Keratinocyte (primary cell): ENCODE data around the gene SUPT5H. TPM values are rescaled to one million over a fixed set of nuclear protein-coding genes. Genes with fewer than 3 reads are reported as not detected.

Experiments used
- DNase-seq: peaks from one replicate; pipeline ENCODE4 v3.0.0-alpha.2; 2011; ENCODE audit warnings: low read depth, missing footprints, low spot score
- FAIRE-seq: peaks from 2 replicates; lab custom pipeline; 2011; peaks lifted over from hg19 to GRCh38; lab: Jason Lieb, UNC
- H2AFZ ChIP-seq: 2 replicates; pipeline ENCODE4 v1.6.0; 2012; ENCODE audit warnings: low read length, control low read depth, inconsistent platforms; ENCODE audit not compliant: control insufficient read depth
- H3K27ac ChIP-seq: 2 replicates; pipeline ENCODE4 v1.5.1; 2011; ENCODE audit warnings: low read length; ENCODE audit not compliant: control insufficient read depth, insufficient read depth
- H3K27me3 ChIP-seq: 3 replicates; pipeline ENCODE4 v1.6.0; 2011; ENCODE audit warnings: low read length; ENCODE audit not compliant: control insufficient read depth, insufficient read depth; ENCODE audit errors: extremely low read depth
- H3K36me3 ChIP-seq, 2 experiments: 2 replicates in 1 of 2; 3 replicates in 1 of 2; pipeline ENCODE4 v1.5.1; 2011; ENCODE audit warnings: low read length in 2 of 2, mild to moderate bottlenecking in 1 of 2; ENCODE audit not compliant: control insufficient read depth in 2 of 2, insufficient read depth in 2 of 2; ENCODE audit errors: extremely low read depth in 1 of 2
- H3K4me1 ChIP-seq: 3 replicates; pipeline ENCODE4 v1.5.1; 2011; ENCODE audit warnings: low read length; ENCODE audit not compliant: control insufficient read depth, insufficient read depth; ENCODE audit errors: extremely low read depth
- H3K4me2 ChIP-seq: 3 replicates; pipeline ENCODE4 v1.6.0; 2011; ENCODE audit warnings: low read depth, low read length; ENCODE audit not compliant: control insufficient read depth, insufficient read depth; ENCODE audit errors: extremely low read depth
- H3K4me3 ChIP-seq, 3 experiments: fragments of 200-600 bp in 1 of 3; sonication (generic) in 1 of 3; 2 replicates in 2 of 3; 3 replicates in 1 of 3; pipeline ENCODE4 v1.5.1; 2011 to 2016; ENCODE audit warnings: low read length in 3 of 3, mild to moderate bottlenecking in 3 of 3, control low read depth in 2 of 3, inconsistent platforms in 1 of 3, low read depth in 1 of 3, mixed read lengths in 1 of 3, mixed run types in 1 of 3, moderate library complexity in 1 of 3; ENCODE audit not compliant: control insufficient read depth in 2 of 3, insufficient read depth in 2 of 3; ENCODE audit errors: extremely low read depth in 1 of 3
- H3K79me2 ChIP-seq: 2 replicates; pipeline ENCODE4 v1.6.0; 2012; ENCODE audit warnings: low read length; ENCODE audit not compliant: control insufficient read depth, insufficient read depth
- H3K9ac ChIP-seq: 3 replicates; pipeline ENCODE4 v1.6.0; 2011; ENCODE audit warnings: low read length; ENCODE audit not compliant: control insufficient read depth, insufficient read depth; ENCODE audit errors: extremely low read depth
- H3K9me1 ChIP-seq: 3 replicates; pipeline ENCODE4 v1.6.0; 2011; ENCODE audit warnings: low read length; ENCODE audit not compliant: control insufficient read depth, insufficient read depth; ENCODE audit errors: extremely low read depth
- H3K9me3 ChIP-seq: 2 replicates; pipeline ENCODE4 v1.5.1; 2012; ENCODE audit warnings: low read depth, low read length; ENCODE audit not compliant: control insufficient read depth
- H4K20me1 ChIP-seq: 3 replicates; pipeline ENCODE4 v1.6.0; 2011; ENCODE audit warnings: low read length; ENCODE audit not compliant: control insufficient read depth, insufficient read depth; ENCODE audit errors: extremely low read depth
- CTCF ChIP-seq, 3 experiments: IDR thresholded peaks in 1 of 3; conservative IDR thresholded peaks in 1 of 3; optimal IDR thresholded peaks in 1 of 3; 2 replicates in 2 of 3; 3 replicates in 1 of 3; pipeline versions ENCODE3 to v1.5.1; 2011; ENCODE audit warnings: low read length in 3 of 3, mild to moderate bottlenecking in 3 of 3, moderate library complexity in 2 of 3, control low read depth in 1 of 3, inconsistent platforms in 1 of 3; ENCODE audit not compliant: insufficient read depth in 2 of 3; ENCODE audit errors: extremely low read depth in 1 of 3
- EZH2 ChIP-seq: IDR thresholded peaks from one replicate; pipeline ENCODE4 v1.6.1; 2012; ENCODE audit warnings: inconsistent platforms, mild to moderate bottlenecking, low read length, moderate library complexity
- dilution Hi-C: fragments of 300-500 bp; cut with MboI; formaldehyde crosslinking; loops from one replicate; pipeline ENCODE4 v1.7.0; 2020; ENCODE audit warnings: low sequenced_read_pairs; ENCODE audit not compliant: extremely low pct_ligation_motif_present
- polyA plus RNA-seq, 5 experiments: library from polyadenylated mRNA; depleted of rRNA in 3 of 5; stranded (reverse) in 3 of 5; stranded (forward) in 1 of 5; unstranded in 1 of 5; fragments of >200 nt; gene quantifications; 1 replicate in 1 of 5; 2 replicates in 3 of 5; 3 replicates in 1 of 5; pipeline versions ENCODE4 v1.2.1 to v1.2.3, GENCODE V29; 2011 to 2012; ENCODE audit warnings: missing spikeins in 2 of 5, low read depth in 1 of 5, low replicate concordance in 1 of 5

The SUPT5H gene
- polyA plus RNA-seq, 1 donor (not counting 4 experiments of a cell fraction or from before 2014, with no cell fraction given), result 63.2 TPM

GRCh38 chr19:39425744-39426143 is 19.6 kb upstream of the SUPT5H start:
- Histone ChIP-seq H3K36me3 (peaks cover 0 to 3% of the 10 kb centered on the region in 2 experiments), H3K9me1 (no peaks in the 10 kb centered on the region), H3K9ac (no peak overlapping the region), H3K4me1 (no peaks in the 10 kb centered on the region), H3K4me2 (no peak overlapping the region), H3K27me3 (no peaks in the 10 kb centered on the region), H3K4me3 (no peak overlapping the region), H4K20me1 (no peaks in the 10 kb centered on the region), H3K79me2 (no peaks in the 10 kb centered on the region), H3K27ac (no peak overlapping the region), H3K9me3 (no peaks in the 10 kb centered on the region), H2AFZ (no peak overlapping the region)
- DNase-seq (no peak), FAIRE-seq (no peak)
- dilution Hi-C loops, result no loop called here
- TF ChIP-seq EZH2, result no peak
- no peak for TF ChIP-seq CTCF (optimal IDR thresholded peaks at IDR 0.05 in 1 of 3, IDR thresholded peaks at IDR 0.05 in 1 of 3, conservative IDR thresholded peaks at IDR 0.05 in 1 of 3; ENCODE audit: extremely low read depth in 1 of 3, insufficient read depth in 2 of 3, low read length in 3 of 3)

- no peak for DNase-seq
- H4K20me1 ChIP-seq, result no peaks in the 10 kb centered on the region
Measured at GRCh38 chr19:39426170-39426569, 19.2 kb upstream of the SUPT5H start.

More at GRCh38 chr19:39426170-39426569, 19.2 kb upstream of the SUPT5H start:
- Histone ChIP-seq H3K79me2 (no peaks in the 10 kb centered on the region), H3K9me3 (no peaks in the 10 kb centered on the region), H2AFZ (no peak overlapping the region), H3K36me3 (peaks cover 0 to 3% of the 10 kb centered on the region in 2 experiments), H3K9me1 (peaks cover 3% of the 10 kb centered on the region), H3K4me2 (no peak overlapping the region), H3K27me3 (no peaks in the 10 kb centered on the region), H3K9ac (no peak overlapping the region), H3K4me3 (no peak overlapping the region), H3K4me1 (peaks cover 4% of the 10 kb centered on the region), H3K27ac (no peak overlapping the region)
- dilution Hi-C loops, result no loop called here
- no peak for FAIRE-seq
- TF ChIP-seq EZH2 (no peak), CTCF (optimal IDR thresholded peaks at IDR 0.05 in 1 of 3, IDR thresholded peaks at IDR 0.05 in 1 of 3, conservative IDR thresholded peaks at IDR 0.05 in 1 of 3; ENCODE audit: extremely low read depth in 1 of 3, insufficient read depth in 2 of 3, low read length in 3 of 3) (no peak)
